ENCODE measurements around the gene CYFIP2.

The CYFIP2 gene

GRCh38 chr5:157289164-157289819, 23.4 kb downstream of the CYFIP2 start:
- no peaks in the 10 kb centered on the region for H3K27me3 ChIP-seq (ENCODE audit: insufficient read depth, low read length)
- H3K4me1 ChIP-seq (ENCODE audit: control insufficient read depth, insufficient read depth, low read length, unreplicated experiment): peaks cover 12% of the 10 kb centered on the region
- no peaks in the 10 kb centered on the region for H3K36me3 ChIP-seq (ENCODE audit: insufficient read depth, low read length)
- H3K79me2 ChIP-seq (ENCODE audit: control insufficient read depth, insufficient read depth, low read length, unreplicated experiment): no peaks in the 10 kb centered on the region
- no peak overlapping the region for H2AFZ ChIP-seq (ENCODE audit: low read length, unreplicated experiment)
- no peak overlapping the region for H3K4me3 ChIP-seq (ENCODE audit: low read depth, low read length)
- H3K27ac ChIP-seq (ENCODE audit: low read depth, low read length): no peak overlapping the region

GRCh38 chr5:157290156-157290980, 24.4 kb downstream of the CYFIP2 start:
- peaks cover 12% of the 10 kb centered on the region for H3K4me1 ChIP-seq (ENCODE audit: control insufficient read depth, insufficient read depth, low read length, unreplicated experiment)
- no peak overlapping the region for H3K27ac ChIP-seq (ENCODE audit: low read depth, low read length)
- H3K4me3 ChIP-seq (ENCODE audit: low read depth, low read length): no peak overlapping the region
- H3K27me3 ChIP-seq (ENCODE audit: insufficient read depth, low read length): no peaks in the 10 kb centered on the region
- H3K79me2 ChIP-seq (ENCODE audit: control insufficient read depth, insufficient read depth, low read length, unreplicated experiment): no peaks in the 10 kb centered on the region
- no peaks in the 10 kb centered on the region for H3K36me3 ChIP-seq (ENCODE audit: insufficient read depth, low read length)
- H2AFZ ChIP-seq (ENCODE audit: low read length, unreplicated experiment): no peak overlapping the region

GRCh38 chr5:157290981-157291711, 25.2 kb downstream of the CYFIP2 start:
- no peak overlapping the region for H2AFZ ChIP-seq (ENCODE audit: low read length, unreplicated experiment)
- no peak overlapping the region for H3K4me3 ChIP-seq (ENCODE audit: low read depth, low read length)
- H3K36me3 ChIP-seq (ENCODE audit: insufficient read depth, low read length): no peaks in the 10 kb centered on the region
- no peaks in the 10 kb centered on the region for H3K27me3 ChIP-seq (ENCODE audit: insufficient read depth, low read length)
- no peaks in the 10 kb centered on the region for H3K79me2 ChIP-seq (ENCODE audit: control insufficient read depth, insufficient read depth, low read length, unreplicated experiment)
- H3K4me1 ChIP-seq (ENCODE audit: control insufficient read depth, insufficient read depth, low read length, unreplicated experiment): peaks cover 12% of the 10 kb centered on the region
- no peak overlapping the region for H3K27ac ChIP-seq (ENCODE audit: low read depth, low read length)

GRCh38 chr5:157292599-157292998, 26.7 kb downstream of the CYFIP2 start:
- H3K27ac ChIP-seq (ENCODE audit: low read depth, low read length): no peak overlapping the region
- H3K79me2 ChIP-seq (ENCODE audit: control insufficient read depth, insufficient read depth, low read length, unreplicated experiment): no peaks in the 10 kb centered on the region
- no peak overlapping the region for H2AFZ ChIP-seq (ENCODE audit: low read length, unreplicated experiment)
- no peak overlapping the region for H3K4me3 ChIP-seq (ENCODE audit: low read depth, low read length)
- peaks cover 12% of the 10 kb centered on the region for H3K4me1 ChIP-seq (ENCODE audit: control insufficient read depth, insufficient read depth, low read length, unreplicated experiment)
- no peaks in the 10 kb centered on the region for H3K27me3 ChIP-seq (ENCODE audit: insufficient read depth, low read length)
- no peaks in the 10 kb centered on the region for H3K36me3 ChIP-seq (ENCODE audit: insufficient read depth, low read length)

GRCh38 chr5:157294407-157295091, 28.6 kb downstream of the CYFIP2 start:
- Histone ChIP-seq H2AFZ (ENCODE audit: low read length, unreplicated experiment) (no peak overlapping the region), H3K4me1 (ENCODE audit: control insufficient read depth, insufficient read depth, low read length, unreplicated experiment) (peaks cover 12% of the 10 kb centered on the region), H3K79me2 (ENCODE audit: control insufficient read depth, insufficient read depth, low read length, unreplicated experiment) (no peaks in the 10 kb centered on the region), H3K4me3 (ENCODE audit: low read depth, low read length) (no peak overlapping the region), H3K36me3 (ENCODE audit: insufficient read depth, low read length) (no peaks in the 10 kb centered on the region), H3K27ac (ENCODE audit: low read depth, low read length) (no peak overlapping the region), H3K27me3 (ENCODE audit: insufficient read depth, low read length) (no peaks in the 10 kb centered on the region)

GRCh38 chr5:157295247-157295646, 29.3 kb downstream of the CYFIP2 start:
- H3K79me2 ChIP-seq (ENCODE audit: control insufficient read depth, insufficient read depth, low read length, unreplicated experiment): no peaks in the 10 kb centered on the region
- H3K4me1 ChIP-seq (ENCODE audit: control insufficient read depth, insufficient read depth, low read length, unreplicated experiment): peaks cover 12% of the 10 kb centered on the region
- no peak overlapping the region for H2AFZ ChIP-seq (ENCODE audit: low read length, unreplicated experiment)
- no peak overlapping the region for H3K27ac ChIP-seq (ENCODE audit: low read depth, low read length)
- H3K27me3 ChIP-seq (ENCODE audit: insufficient read depth, low read length): no peaks in the 10 kb centered on the region
- no peaks in the 10 kb centered on the region for H3K36me3 ChIP-seq (ENCODE audit: insufficient read depth, low read length)
- H3K4me3 ChIP-seq (ENCODE audit: low read depth, low read length): no peak overlapping the region

GRCh38 chr5:157300564-157300963, 34.6 kb downstream of the CYFIP2 start:
- Histone ChIP-seq H3K79me2 (ENCODE audit: control insufficient read depth, insufficient read depth, low read length, unreplicated experiment) (no peaks in the 10 kb centered on the region), H3K4me1 (ENCODE audit: control insufficient read depth, insufficient read depth, low read length, unreplicated experiment) (no peaks in the 10 kb centered on the region), H3K27ac (ENCODE audit: low read depth, low read length) (no peak overlapping the region), H3K27me3 (ENCODE audit: insufficient read depth, low read length) (no peaks in the 10 kb centered on the region), H2AFZ (ENCODE audit: low read length, unreplicated experiment) (no peak overlapping the region), H3K36me3 (ENCODE audit: insufficient read depth, low read length) (no peaks in the 10 kb centered on the region), H3K4me3 (ENCODE audit: low read depth, low read length) (no peak overlapping the region)

GRCh38 chr5:157301066-157301465, 35.1 kb downstream of the CYFIP2 start:
- Histone ChIP-seq H3K27ac (ENCODE audit: low read depth, low read length) (no peak overlapping the region), H3K4me1 (ENCODE audit: control insufficient read depth, insufficient read depth, low read length, unreplicated experiment) (no peaks in the 10 kb centered on the region), H3K79me2 (ENCODE audit: control insufficient read depth, insufficient read depth, low read length, unreplicated experiment) (no peaks in the 10 kb centered on the region), H2AFZ (ENCODE audit: low read length, unreplicated experiment) (no peak overlapping the region), H3K36me3 (ENCODE audit: insufficient read depth, low read length) (no peaks in the 10 kb centered on the region), H3K27me3 (ENCODE audit: insufficient read depth, low read length) (0 out of 2 replicates have a peak, but pooled peaks cover 3% of the 10 kb centered on the region), H3K4me3 (ENCODE audit: low read depth, low read length) (no peak overlapping the region)

GRCh38 chr5:157303023-157303422, 37.1 kb downstream of the CYFIP2 start:
- Histone ChIP-seq H3K4me1 (ENCODE audit: control insufficient read depth, insufficient read depth, low read length, unreplicated experiment) (no peaks in the 10 kb centered on the region), H3K27me3 (ENCODE audit: insufficient read depth, low read length) (0 out of 2 replicates have a peak, but pooled peaks cover 6% of the 10 kb centered on the region), H3K36me3 (ENCODE audit: insufficient read depth, low read length) (no peaks in the 10 kb centered on the region), H3K79me2 (ENCODE audit: control insufficient read depth, insufficient read depth, low read length, unreplicated experiment) (no peaks in the 10 kb centered on the region), H3K27ac (ENCODE audit: low read depth, low read length) (no peak overlapping the region), H2AFZ (ENCODE audit: low read length, unreplicated experiment) (no peak overlapping the region), H3K4me3 (ENCODE audit: low read depth, low read length) (no peak overlapping the region)

GRCh38 chr5:157303667-157304327, 37.9 kb downstream of the CYFIP2 start:
- H3K27me3 ChIP-seq (ENCODE audit: insufficient read depth, low read length): 0 out of 2 replicates have a peak, but pooled peaks cover 6% of the 10 kb centered on the region
- H3K4me1 ChIP-seq (ENCODE audit: control insufficient read depth, insufficient read depth, low read length, unreplicated experiment): peaks cover 5% of the 10 kb centered on the region
- H2AFZ ChIP-seq (ENCODE audit: low read length, unreplicated experiment): no peak overlapping the region
- no peaks in the 10 kb centered on the region for H3K79me2 ChIP-seq (ENCODE audit: control insufficient read depth, insufficient read depth, low read length, unreplicated experiment)
- H3K36me3 ChIP-seq (ENCODE audit: insufficient read depth, low read length): no peaks in the 10 kb centered on the region
- no peak overlapping the region for H3K4me3 ChIP-seq (ENCODE audit: low read depth, low read length)
- H3K27ac ChIP-seq (ENCODE audit: low read depth, low read length): no peak overlapping the region

Measured in ACC112 (cell line).